Dendritic cell treated with granulocyte-macrophage colony-stimulating factor and Interleukin-4, amounts not matched to agents 40 ng/mL and 50 ng/mL, for 4 days (primary cell): ENCODE results near the gene IQSEC1.
A peak's percentile ranks its signal among the peaks of the same experiment; 100 is the strongest.

Experiments
- H3K27ac Mint-ChIP-seq: one replicate; pipeline ENCODE4 v1.8.0; 2022; ENCODE audit warnings: mild to moderate bottlenecking, mixed read lengths
- H3K27me3 Mint-ChIP-seq: one replicate; pipeline ENCODE4 v1.8.0; 2022; ENCODE audit warnings: mild to moderate bottlenecking, mixed read lengths
- H3K36me3 Mint-ChIP-seq: one replicate; pipeline ENCODE4 v1.8.0; 2022; ENCODE audit warnings: low read depth, mixed read lengths
- H3K4me1 Mint-ChIP-seq: one replicate; pipeline ENCODE4 v1.8.0; 2022; ENCODE audit warnings: low read depth, mixed read lengths
- H3K4me3 Mint-ChIP-seq: one replicate; pipeline ENCODE4 v1.8.0; 2022; ENCODE audit warnings: mild to moderate bottlenecking, moderate library complexity, mixed read lengths
- H3K9me3 Mint-ChIP-seq: one replicate; pipeline ENCODE4 v1.8.0; 2022; ENCODE audit warnings: mixed read lengths
- intact Hi-C: fragments of 100-400 bp; cut with micrococcal nuclease; formaldehyde crosslinking; loops from one replicate; pipeline ENCODE4 v1.15.0; 2022

The IQSEC1 gene

DNA sequence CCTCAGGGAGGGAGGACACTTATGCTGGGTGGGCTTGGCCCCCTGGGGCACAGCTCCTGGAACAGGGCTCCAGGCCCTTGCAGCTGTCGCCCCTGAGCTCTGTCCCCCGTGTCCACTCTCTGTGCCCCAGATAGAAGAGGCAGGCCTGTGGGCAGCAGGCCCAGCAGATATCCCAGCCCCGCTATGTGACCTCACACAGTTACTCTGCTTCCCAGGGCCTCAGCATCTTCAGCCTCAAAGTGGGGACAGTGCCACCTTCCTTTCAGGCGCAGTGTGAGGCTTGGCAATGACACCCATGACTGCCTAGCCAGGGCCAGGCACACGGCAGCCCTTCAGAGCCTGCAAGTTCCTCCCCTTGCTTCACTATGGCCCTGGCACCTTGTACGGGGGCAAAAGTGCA lies 98.4 kb downstream of the IQSEC1 start:
- no peak overlapping the region for H3K4me3 Mint-ChIP-seq
- H3K27me3 Mint-ChIP-seq: no peaks in the 10 kb centered on the region
- no peaks in the 10 kb centered on the region for H3K9me3 Mint-ChIP-seq
- H3K36me3 Mint-ChIP-seq: peaks cover 85% of the 10 kb centered on the region
- H3K4me1 Mint-ChIP-seq: peaks cover 42% of the 10 kb centered on the region
- H3K27ac Mint-ChIP-seq: no peak overlapping the region
- intact Hi-C loops: no loop called here

DNA sequence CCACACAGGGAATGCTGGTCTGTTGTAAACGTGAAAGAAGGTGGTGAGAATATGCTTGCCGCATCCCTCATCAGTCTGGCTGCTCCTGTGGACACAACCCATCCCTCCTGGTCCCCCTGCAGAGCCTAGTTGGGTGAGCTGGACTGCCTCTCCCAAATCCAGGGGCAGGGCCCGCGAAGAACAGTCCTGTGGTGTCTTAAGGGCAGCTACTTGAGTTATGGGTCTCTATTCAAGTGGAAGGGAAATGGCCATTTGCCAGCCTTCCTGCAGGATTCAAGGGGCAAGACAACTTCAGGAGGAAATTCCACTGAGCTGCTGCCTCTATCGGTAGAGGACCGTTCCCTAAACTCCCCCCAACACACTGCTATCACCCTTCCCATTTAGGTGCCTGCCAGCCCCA lies 98.9 kb downstream of the IQSEC1 start:
- Mint-ChIP-seq H3K4me1 (peaks cover 44% of the 10 kb centered on the region), H3K27ac (no peak overlapping the region), H3K4me3 (no peak overlapping the region), H3K9me3 (no peaks in the 10 kb centered on the region), H3K27me3 (no peaks in the 10 kb centered on the region), H3K36me3 (peaks cover 83% of the 10 kb centered on the region)
- intact Hi-C loops: no loop called here

DNA sequence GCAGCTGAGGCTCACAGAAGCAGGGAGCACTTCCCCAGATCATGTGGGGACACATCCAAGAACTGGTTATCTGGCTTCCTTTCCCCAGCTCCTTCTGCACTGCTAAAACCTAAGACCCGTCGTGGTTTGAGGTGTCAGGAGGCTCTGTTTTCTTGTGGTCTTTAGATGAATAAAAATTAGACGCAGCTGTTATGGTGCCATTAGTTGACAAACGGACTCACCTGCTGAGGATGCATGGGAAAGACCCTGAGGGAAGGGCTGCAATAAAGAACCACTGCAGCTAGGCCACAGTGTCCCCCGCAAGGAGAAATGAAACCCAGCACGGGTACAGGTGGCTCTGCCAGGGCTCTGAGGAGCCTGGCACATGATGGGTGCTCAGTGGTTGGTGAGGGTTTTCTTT lies 99.4 kb downstream of the IQSEC1 start:
- Mint-ChIP-seq H3K4me3 (no peak overlapping the region), H3K36me3 (peaks cover 83% of the 10 kb centered on the region), H3K27me3 (no peaks in the 10 kb centered on the region), H3K4me1 (peaks cover 49% of the 10 kb centered on the region), H3K27ac (no peak overlapping the region), H3K9me3 (no peaks in the 10 kb centered on the region)
- intact Hi-C loops: no loop called here

DNA sequence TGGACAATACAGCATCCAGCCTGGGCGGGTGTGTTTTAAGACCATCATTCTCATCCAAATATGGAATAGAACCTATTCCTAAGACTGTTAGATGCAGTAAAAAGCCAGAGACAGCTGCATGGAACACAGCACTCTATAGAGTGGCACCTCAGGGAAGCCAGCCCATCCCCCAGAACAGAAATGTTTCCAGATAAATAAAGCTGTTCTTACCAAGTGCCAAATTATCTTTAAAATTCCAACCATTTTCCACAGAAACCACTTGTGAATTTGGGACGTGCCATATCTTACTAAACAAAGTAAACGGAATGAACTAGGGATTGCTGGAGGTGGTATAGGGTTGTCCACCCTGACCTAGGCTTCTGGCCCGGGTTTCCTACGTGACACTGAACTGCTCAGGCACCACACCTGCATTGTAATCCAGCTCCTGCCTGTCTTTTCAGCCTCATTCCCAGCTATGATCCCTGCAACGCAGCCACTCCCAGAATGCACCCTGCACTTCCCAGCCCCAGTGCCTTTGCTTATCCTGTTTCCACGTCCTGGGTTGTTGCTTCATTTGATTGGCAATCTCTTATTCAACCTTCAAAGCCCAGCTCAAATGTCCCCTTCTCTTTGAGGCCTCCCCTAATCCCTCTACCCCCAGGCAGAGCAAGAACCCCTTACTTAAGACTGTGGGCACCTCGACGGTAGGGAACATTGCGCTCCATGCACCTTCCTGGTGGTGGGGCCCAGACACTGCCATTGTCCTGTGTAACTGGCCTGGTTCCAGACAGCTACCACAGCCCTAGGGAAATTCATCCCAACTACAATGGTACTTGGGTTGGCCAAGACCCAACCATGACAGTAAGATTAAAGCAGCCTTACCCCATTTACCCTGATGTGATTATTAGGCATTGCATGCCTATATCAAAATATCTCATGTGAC lies 100.2 kb downstream of the IQSEC1 start:
- Mint-ChIP-seq H3K9me3 (no peaks in the 10 kb centered on the region), H3K4me1 (peaks cover 57% of the 10 kb centered on the region), H3K27me3 (no peaks in the 10 kb centered on the region), H3K36me3 (peaks cover 87% of the 10 kb centered on the region), H3K4me3 (no peak overlapping the region), H3K27ac (no peak overlapping the region)
- intact Hi-C loops: no loop called here

DNA sequence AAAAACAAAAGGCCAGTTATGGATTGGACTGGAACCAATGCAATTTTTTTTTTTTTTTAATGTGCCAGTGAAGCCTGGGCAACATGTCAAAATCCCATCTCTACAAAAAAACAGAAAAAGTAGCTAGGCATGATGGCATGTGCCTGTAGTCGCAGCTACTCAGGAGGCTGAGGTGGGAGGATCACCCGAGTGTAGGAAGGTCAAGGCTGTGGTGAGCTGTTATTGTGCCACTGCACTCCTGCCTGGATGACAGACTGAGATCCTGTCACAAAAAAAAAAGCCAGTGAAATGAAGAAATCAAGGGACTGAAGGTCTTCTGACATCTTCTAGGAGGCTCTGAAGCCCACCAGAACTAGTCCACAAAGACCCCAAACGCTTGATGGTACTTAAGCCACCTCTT lies 101.2 kb downstream of the IQSEC1 start:
- H3K4me1 Mint-ChIP-seq: peaks cover 64% of the 10 kb centered on the region
- intact Hi-C loops: no loop called here
- H3K36me3 Mint-ChIP-seq: peaks cover 80% of the 10 kb centered on the region
- H3K4me3 Mint-ChIP-seq: no peak overlapping the region
- H3K27ac Mint-ChIP-seq: no peak overlapping the region
- no peaks in the 10 kb centered on the region for H3K9me3 Mint-ChIP-seq
- no peaks in the 10 kb centered on the region for H3K27me3 Mint-ChIP-seq

DNA sequence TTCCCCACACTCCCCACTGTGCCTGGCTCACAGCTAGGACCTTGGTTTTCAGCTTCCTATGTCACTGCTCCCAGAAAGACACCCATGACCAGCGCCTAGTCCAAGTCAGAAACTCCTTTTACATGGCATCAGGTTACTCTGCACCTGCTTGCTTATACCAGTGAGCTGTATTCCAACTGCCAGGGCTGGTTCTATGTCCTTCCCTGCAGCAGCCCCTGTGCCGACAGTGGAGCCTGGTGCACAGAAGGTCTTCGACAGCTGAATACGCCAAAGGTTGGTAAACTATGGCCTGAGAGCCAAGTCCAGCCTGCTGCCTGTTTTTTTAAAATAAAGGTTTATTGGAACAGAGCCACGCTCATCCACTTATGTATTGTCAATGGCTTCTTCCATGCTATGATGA lies 102.5 kb downstream of the IQSEC1 start:
- H3K36me3 Mint-ChIP-seq: peaks cover 80% of the 10 kb centered on the region
- peak overlapping the region; percentile 0 for H3K4me3 Mint-ChIP-seq
- H3K9me3 Mint-ChIP-seq: no peaks in the 10 kb centered on the region
- peak overlapping the region; percentile 16 for H3K27ac Mint-ChIP-seq
- no peaks in the 10 kb centered on the region for H3K27me3 Mint-ChIP-seq
- H3K4me1 Mint-ChIP-seq: peaks cover 67% of the 10 kb centered on the region
- intact Hi-C loops: no loop called here

DNA sequence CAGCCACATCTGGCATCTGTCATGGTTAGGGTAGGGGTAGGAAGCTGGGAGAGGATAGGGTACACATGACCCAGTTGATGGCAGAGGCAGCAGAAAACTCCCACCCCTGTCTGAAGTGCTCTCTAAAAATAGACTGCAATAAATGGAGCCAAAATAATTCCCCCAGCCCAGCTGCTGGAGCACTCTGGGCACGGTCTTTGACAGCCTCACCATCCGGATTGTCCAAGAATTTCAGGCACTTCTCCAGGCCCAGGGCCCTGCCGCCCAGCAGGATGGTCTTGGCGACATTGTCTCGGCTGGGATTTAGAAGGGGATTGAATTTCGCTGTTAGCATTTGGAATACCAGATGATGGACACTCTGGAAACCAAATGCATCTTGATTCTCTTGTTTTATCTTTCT lies 103.7 kb downstream of the IQSEC1 start:
- no peak overlapping the region for H3K27ac Mint-ChIP-seq
- H3K4me1 Mint-ChIP-seq: peaks cover 75% of the 10 kb centered on the region
- intact Hi-C loops: no loop called here
- no peaks in the 10 kb centered on the region for H3K27me3 Mint-ChIP-seq
- H3K9me3 Mint-ChIP-seq: no peaks in the 10 kb centered on the region
- H3K36me3 Mint-ChIP-seq: peaks cover 73% of the 10 kb centered on the region
- peak overlapping the region; percentile 17 for H3K4me3 Mint-ChIP-seq

DNA sequence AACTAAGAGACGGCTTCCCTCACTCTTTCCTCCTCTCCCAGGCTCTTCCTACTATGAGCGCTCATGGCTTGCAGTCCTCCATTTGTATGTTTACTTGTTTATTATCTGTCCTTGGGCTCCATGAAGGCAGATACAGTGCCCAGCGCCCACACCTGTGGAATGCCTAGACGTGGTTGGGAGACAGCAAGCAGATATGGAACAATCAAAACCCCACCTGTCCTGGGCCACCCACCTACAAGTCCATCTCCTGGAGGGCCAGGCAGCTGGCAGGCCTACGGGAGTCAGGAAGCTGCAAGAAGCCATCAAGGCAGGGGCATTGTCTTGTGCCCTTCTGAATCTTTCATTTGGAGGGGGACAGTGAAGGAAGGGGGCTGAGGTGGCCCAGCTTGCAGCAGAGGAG lies 104.7 kb downstream of the IQSEC1 start:
- Mint-ChIP-seq H3K4me1 (peaks cover 76% of the 10 kb centered on the region), H3K9me3 (no peaks in the 10 kb centered on the region), H3K27me3 (no peaks in the 10 kb centered on the region), H3K27ac (peak overlapping the region; percentile 61), H3K36me3 (peaks cover 64% of the 10 kb centered on the region), H3K4me3 (no peak overlapping the region)
- intact Hi-C loops: no loop called here

DNA sequence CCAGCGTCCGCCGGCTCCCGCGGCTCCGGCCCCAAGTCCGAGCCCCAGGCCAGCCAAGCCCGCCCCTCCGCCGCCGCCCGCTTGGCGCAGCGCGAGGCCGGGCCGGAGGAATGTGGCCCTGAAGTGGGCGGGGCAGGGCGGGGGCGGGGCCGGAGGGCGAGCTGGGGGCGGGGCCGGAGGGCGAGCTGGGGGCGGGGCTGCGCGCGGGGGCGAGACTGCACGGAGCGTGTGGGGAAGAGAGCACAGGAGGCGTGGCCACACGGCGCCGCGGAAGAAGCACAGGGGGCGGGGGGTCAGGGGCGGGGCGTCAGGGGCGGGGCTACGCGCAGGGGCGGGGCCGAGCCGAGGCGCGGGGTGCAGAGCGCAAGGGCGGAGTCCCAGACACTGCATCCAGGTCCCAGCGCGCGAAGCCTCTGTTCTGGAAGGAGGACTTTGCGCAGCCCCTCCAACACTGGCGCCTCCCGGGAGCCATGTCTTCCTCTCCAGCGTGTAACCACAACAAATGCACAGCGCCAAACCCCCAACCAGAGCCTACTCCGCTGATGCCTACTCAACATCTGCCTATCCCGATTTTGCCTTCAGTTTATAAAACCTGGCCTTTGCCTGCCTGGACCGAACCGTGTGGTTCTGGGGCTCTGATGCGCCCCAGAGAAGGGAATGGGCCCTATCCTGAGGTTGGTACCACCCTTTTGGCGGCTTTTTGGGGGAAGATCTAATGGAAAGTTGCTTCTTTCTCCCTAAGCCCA lies 105.5 kb downstream of the IQSEC1 start:
- H3K9me3 Mint-ChIP-seq: no peaks in the 10 kb centered on the region
- intact Hi-C loops: loop anchor here (2.0 kb wide), 1 partner anchor 21 kb away; no protein-coding TSS in a partner anchor
- H3K36me3 Mint-ChIP-seq: peaks cover 59% of the 10 kb centered on the region
- peaks cover 83% of the 10 kb centered on the region for H3K4me1 Mint-ChIP-seq
- H3K27me3 Mint-ChIP-seq: no peaks in the 10 kb centered on the region
- H3K4me3 Mint-ChIP-seq: peak overlapping the region; percentile 89
- H3K27ac Mint-ChIP-seq: peak overlapping the region; percentile 85

DNA sequence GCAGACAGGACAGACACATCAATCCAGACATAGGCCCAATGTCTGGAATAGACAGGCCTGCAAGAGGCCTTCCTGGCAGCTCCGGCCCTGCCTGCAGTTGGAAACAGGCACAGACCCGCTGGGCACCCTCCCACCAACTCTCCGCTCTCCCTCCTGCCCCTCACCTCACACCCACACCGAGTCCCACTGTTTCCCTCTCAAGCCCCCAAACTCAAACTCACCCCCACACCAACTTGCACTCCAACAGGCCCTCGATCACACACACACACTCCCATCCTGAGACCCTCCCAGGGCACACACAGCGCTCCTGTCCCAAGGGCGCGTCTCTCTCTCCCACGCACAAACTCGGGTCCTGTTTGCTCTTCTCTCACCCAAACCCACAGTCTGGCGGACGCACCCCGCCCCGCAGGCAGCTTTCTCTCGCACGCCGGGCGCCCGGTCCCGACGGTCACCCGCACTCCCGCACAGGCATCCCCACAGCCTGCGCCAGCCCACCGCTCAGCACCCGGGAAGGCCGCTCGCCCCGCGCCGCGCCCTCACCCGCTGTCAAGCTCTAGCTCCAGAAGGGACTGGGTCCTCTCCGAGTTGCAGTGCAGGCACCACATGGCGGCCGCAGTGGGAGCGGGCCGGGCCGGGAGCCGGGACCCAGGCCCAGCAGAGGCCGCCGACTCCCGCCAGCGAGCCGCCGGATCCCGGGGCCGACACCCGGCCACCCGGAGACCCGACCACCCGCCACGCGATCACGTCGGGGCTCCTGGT lies 106.2 kb downstream of the IQSEC1 start:
- Mint-ChIP-seq H3K4me3 (peak overlapping the region; percentile 89), H3K36me3 (peaks cover 59% of the 10 kb centered on the region), H3K9me3 (no peaks in the 10 kb centered on the region), H3K27me3 (no peaks in the 10 kb centered on the region), H3K4me1 (peaks cover 91% of the 10 kb centered on the region), H3K27ac (peak overlapping the region; percentile 85)
- intact Hi-C loops: loop anchor here (2.0 kb wide), 1 partner anchor 20 kb away; no protein-coding TSS in a partner anchor

DNA sequence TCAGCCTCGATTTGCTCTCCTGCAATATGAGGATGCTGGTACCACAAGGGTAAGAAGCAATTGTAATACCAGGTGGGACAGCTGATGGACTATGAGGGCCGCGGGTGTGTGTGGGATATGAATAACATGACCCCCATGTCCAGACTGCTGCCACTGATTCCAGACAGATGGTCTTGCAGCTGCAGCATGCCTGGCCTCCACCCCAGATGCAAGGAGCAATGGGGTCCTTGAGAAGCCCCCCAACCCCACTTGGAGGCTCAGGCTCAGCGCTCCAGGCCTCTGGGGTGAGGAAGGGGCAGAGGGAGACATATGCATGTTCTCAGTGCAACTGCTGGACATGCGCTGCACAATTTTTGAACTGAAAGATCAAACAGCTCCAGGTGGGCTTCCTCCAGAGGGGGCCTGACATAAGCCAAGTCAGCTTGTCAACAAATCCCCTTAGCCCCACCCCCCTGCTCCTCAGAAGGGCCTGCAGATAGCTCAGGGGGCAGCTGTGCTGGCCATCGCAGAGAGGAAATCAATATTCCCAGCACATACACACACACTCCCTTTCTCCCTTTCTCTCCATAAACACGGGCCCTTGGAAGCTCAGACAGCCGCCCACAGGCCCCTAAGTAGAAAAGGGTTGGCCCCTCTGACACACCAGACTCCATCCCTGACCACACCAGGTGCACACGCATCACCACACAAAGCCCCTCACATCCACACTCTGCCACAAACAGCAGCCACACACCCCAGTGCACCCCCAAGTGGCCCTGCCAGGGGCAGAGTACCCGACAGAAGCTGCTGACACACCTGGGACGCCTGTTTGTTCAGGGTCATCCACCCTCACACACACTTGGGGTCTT lies 107.0 kb downstream of the IQSEC1 start:
- peak overlapping the region; percentile 85 for H3K27ac Mint-ChIP-seq
- H3K36me3 Mint-ChIP-seq: peaks cover 63% of the 10 kb centered on the region
- no peaks in the 10 kb centered on the region for H3K9me3 Mint-ChIP-seq
- no peaks in the 10 kb centered on the region for H3K27me3 Mint-ChIP-seq
- intact Hi-C loops: loop anchor here (2.0 kb wide), 1 partner anchor 19 kb away; no protein-coding TSS in a partner anchor
- H3K4me3 Mint-ChIP-seq: peak overlapping the region; percentile 89
- peaks cover 97% of the 10 kb centered on the region for H3K4me1 Mint-ChIP-seq

DNA sequence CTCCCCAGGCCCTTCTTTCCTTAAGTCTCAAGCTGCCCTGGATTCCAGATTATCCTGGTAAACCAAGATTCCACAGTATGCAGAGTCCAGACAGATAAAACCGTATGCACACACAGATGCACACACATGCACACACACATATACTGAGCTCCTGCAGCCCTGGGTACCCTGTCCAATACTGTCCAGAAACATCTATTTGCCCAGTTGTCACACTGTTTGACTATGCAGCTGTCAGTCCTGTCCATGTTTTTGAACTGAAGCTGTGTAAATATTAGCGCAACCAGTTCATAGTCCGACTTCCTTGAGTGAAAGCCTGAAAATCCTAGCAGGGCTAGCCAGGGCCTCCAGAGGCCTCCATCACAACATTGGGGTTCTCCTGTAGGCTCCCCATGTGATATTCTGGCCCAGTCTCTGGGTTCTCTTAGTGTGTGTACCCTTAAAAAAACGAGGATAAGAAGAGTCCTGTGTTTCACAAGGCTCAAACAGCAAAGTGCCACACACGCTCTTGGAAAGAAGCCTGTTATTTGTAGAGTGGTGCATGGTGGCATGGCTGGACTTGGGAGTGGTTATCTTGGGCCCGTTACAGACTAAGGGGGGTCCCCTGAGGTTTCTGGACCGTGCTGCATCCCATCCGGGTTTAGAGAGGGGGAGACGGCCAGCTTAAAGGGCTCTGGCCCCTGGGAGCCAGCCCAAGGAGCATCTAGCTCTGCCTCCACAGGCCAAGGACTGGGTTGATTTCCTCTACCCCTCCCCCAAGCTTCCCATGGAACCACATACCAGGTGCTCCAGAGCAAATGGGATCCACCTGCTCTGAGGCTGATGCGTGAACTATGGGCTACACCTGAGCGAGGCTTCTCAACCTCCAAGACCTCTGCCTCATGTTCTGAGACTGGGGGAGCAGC lies 108.3 kb downstream of the IQSEC1 start:
- Mint-ChIP-seq H3K4me1 (peaks cover 97% of the 10 kb centered on the region), H3K27me3 (no peaks in the 10 kb centered on the region), H3K36me3 (peaks cover 64% of the 10 kb centered on the region), H3K27ac (peak overlapping the region; percentile 85), H3K9me3 (no peaks in the 10 kb centered on the region), H3K4me3 (peak overlapping the region; percentile 49)
- intact Hi-C loops: no loop called here
